Mesenchymal stem cell (in vitro differentiated cells and primary cell): ENCODE measurements around the gene IGSF5.

Experiments
- DNase-seq: peaks from one replicate; pipeline ENCODE4 v3.0.0-alpha.2; 2013
- H2AFZ ChIP-seq: one replicate; pipeline ENCODE4 v1.6.1; 2013; ENCODE audit warnings: low read depth, mild to moderate bottlenecking, control low read depth, inconsistent platforms, low read length, moderate library complexity
- H2AK5ac ChIP-seq: 2 replicates; pipeline ENCODE4 v1.6.1; 2013; ENCODE audit warnings: low read length, moderate library complexity, mild to moderate bottlenecking, inconsistent platforms; ENCODE audit not compliant: severe bottlenecking
- H2BK120ac ChIP-seq: one replicate; pipeline ENCODE4 v1.6.1; 2013; ENCODE audit warnings: low read depth, mild to moderate bottlenecking, inconsistent platforms, low read length, moderate library complexity
- H2BK12ac ChIP-seq, 2 experiments: one replicate each; pipeline ENCODE4 v1.6.1; 2013; ENCODE audit warnings: inconsistent platforms in 2 of 2, low read length in 2 of 2, mild to moderate bottlenecking in 2 of 2, moderate library complexity in 2 of 2, control low read depth in 1 of 2
- H2BK15ac ChIP-seq: one replicate; pipeline ENCODE4 v1.6.1; 2013; ENCODE audit warnings: mild to moderate bottlenecking, low read depth, inconsistent platforms; ENCODE audit not compliant: poor library complexity, severe bottlenecking
- H2BK5ac ChIP-seq: 2 replicates; pipeline ENCODE4 v1.6.1; 2013; ENCODE audit warnings: low read depth, mild to moderate bottlenecking, low read length, control low read depth, inconsistent platforms; ENCODE audit not compliant: poor library complexity, severe bottlenecking
- H3K14ac ChIP-seq, 2 experiments: one replicate each; pipeline ENCODE4 v1.6.1; 2013; ENCODE audit warnings: inconsistent platforms in 2 of 2, low read length in 2 of 2, control low read depth in 1 of 2, mild to moderate bottlenecking in 1 of 2, moderate library complexity in 1 of 2
- H3K18ac ChIP-seq, 2 experiments: one replicate each; pipeline ENCODE4 v1.6.1; 2013; ENCODE audit warnings: inconsistent platforms in 2 of 2, low read length in 2 of 2, control low read depth in 1 of 2, low read depth in 1 of 2, mild to moderate bottlenecking in 1 of 2
- H3K23ac ChIP-seq, 2 experiments: one replicate each; pipeline ENCODE4 v1.6.1; 2013; ENCODE audit warnings: inconsistent platforms in 2 of 2, low read length in 2 of 2, mild to moderate bottlenecking in 2 of 2, moderate library complexity in 2 of 2, control low read depth in 1 of 2
- H3K27ac ChIP-seq: 2 replicates; pipeline ENCODE4 v1.5.1; 2013; ENCODE audit warnings: mild to moderate bottlenecking, moderate library complexity, low read length, control low read depth, inconsistent platforms; ENCODE audit not compliant: poor library complexity, severe bottlenecking
- H3K27me3 ChIP-seq, 2 experiments: 2 replicates each; pipeline versions ENCODE4 v1.6.1 to v1.7.0; 2013; ENCODE audit warnings: low read length in 2 of 2, mild to moderate bottlenecking in 2 of 2, moderate library complexity in 2 of 2, control low read depth in 1 of 2, inconsistent platforms in 1 of 2; ENCODE audit not compliant: control insufficient read depth in 1 of 2, insufficient read depth in 1 of 2
- H3K36me3 ChIP-seq, 2 experiments: 2 replicates each; pipeline versions ENCODE4 v1.6.1 to v1.7.0; 2013; ENCODE audit warnings: low read length in 2 of 2, control low read depth in 1 of 2, inconsistent platforms in 1 of 2, low read depth in 1 of 2, mild to moderate bottlenecking in 1 of 2; ENCODE audit not compliant: insufficient read depth in 2 of 2, control insufficient read depth in 1 of 2
- H3K4ac ChIP-seq, 2 experiments: one replicate each; pipeline ENCODE4 v1.6.1; 2013; ENCODE audit warnings: inconsistent platforms in 2 of 2, low read length in 2 of 2, mild to moderate bottlenecking in 2 of 2, moderate library complexity in 2 of 2, control low read depth in 1 of 2, low read depth in 1 of 2
- H3K4me1 ChIP-seq: 2 replicates; pipeline ENCODE4 v1.6.1; 2013; ENCODE audit warnings: low read depth, low read length, control low read depth; ENCODE audit not compliant: control insufficient read depth, insufficient read depth
- H3K4me2 ChIP-seq: 2 replicates; pipeline ENCODE4 v1.6.1; 2013; ENCODE audit warnings: low read length, mild to moderate bottlenecking, inconsistent platforms; ENCODE audit not compliant: poor library complexity, severe bottlenecking
- H3K4me3 ChIP-seq, 2 experiments: 2 replicates each; pipeline versions ENCODE4 v1.5.1 to v1.7.0; 2013; ENCODE audit warnings: low read length in 2 of 2, mild to moderate bottlenecking in 2 of 2, control low read depth in 1 of 2, low read depth in 1 of 2; ENCODE audit not compliant: insufficient read depth in 1 of 2
- H3K79me1 ChIP-seq: replicated peaks from 2 replicates; pipeline ENCODE4 v1.6.1; 2013; ENCODE audit warnings: mild to moderate bottlenecking, control low read depth, low read length, inconsistent platforms; ENCODE audit not compliant: poor library complexity, severe bottlenecking
- H3K9ac ChIP-seq: 2 replicates; pipeline ENCODE4 v1.7.0; 2013; ENCODE audit warnings: mild to moderate bottlenecking, low read length, moderate library complexity
- H3K9me3 ChIP-seq: 2 replicates; pipeline ENCODE4 v1.7.0; 2013; ENCODE audit warnings: mild to moderate bottlenecking, low read length; ENCODE audit not compliant: control insufficient read depth
- H4K8ac ChIP-seq: one replicate; pipeline ENCODE4 v1.6.1; 2013; ENCODE audit warnings: inconsistent platforms, mild to moderate bottlenecking, low read length, moderate library complexity
- H4K91ac ChIP-seq: one replicate; pipeline ENCODE4 v1.6.1; 2013; ENCODE audit warnings: mild to moderate bottlenecking, low read length, inconsistent platforms
- WGBS: methylation state at CpG from one replicate; pipeline ENCODE4 v1.1.7; 2013; ENCODE audit warnings: mixed read lengths; 5-methylcytosine and 5-hydroxymethylcytosine counted together

Gene IGSF5

GRCh38 chr21:39849014-39849655 lies 104.2 kb downstream of the IGSF5 start:
- no peak overlapping the region for H3K4me3 ChIP-seq
- H3K36me3 ChIP-seq: no peaks in the 10 kb centered on the region
- H3K4ac ChIP-seq: no peak overlapping the region
- DNase-seq: no peak
- no peak overlapping the region for H2AK5ac ChIP-seq
- no peak overlapping the region for H3K18ac ChIP-seq
- no peak overlapping the region for H3K23ac ChIP-seq
- H3K4me2 ChIP-seq: no peak overlapping the region
- no peak overlapping the region for H2BK120ac ChIP-seq
- peaks cover 5% of the 10 kb centered on the region for H3K4me1 ChIP-seq
- 61% methylated on average over 8 of the region's 10 CpGs for WGBS
- H3K9ac ChIP-seq: no peak overlapping the region
- no peak overlapping the region for H3K14ac ChIP-seq
- H2BK5ac ChIP-seq: no peak overlapping the region
- no peak overlapping the region for H2BK15ac ChIP-seq
- no peak overlapping the region for H4K91ac ChIP-seq
- H3K27me3 ChIP-seq: no peaks in the 10 kb centered on the region
- H3K27ac ChIP-seq: no peak overlapping the region
- no peak overlapping the region for H2AFZ ChIP-seq
- H3K79me1 ChIP-seq: no peaks in the 10 kb centered on the region
- H4K8ac ChIP-seq: no peak overlapping the region
- no peak overlapping the region for H2BK12ac ChIP-seq
- H3K9me3 ChIP-seq: no peaks in the 10 kb centered on the region

GRCh38 chr21:39850333-39850732 lies 105.3 kb downstream of the IGSF5 start:
- Histone ChIP-seq H2AFZ (no peak overlapping the region), H3K4me2 (no peak overlapping the region), H3K9me3 (no peaks in the 10 kb centered on the region), H3K4ac (no peak overlapping the region), H2AK5ac (no peak overlapping the region), H3K9ac (no peak overlapping the region), H4K91ac (no peak overlapping the region), H3K79me1 (no peaks in the 10 kb centered on the region), H2BK12ac (no peak overlapping the region), H2BK120ac (no peak overlapping the region), H3K36me3 (no peaks in the 10 kb centered on the region), H4K8ac (no peak overlapping the region), H2BK5ac (no peak overlapping the region), H2BK15ac (no peak overlapping the region), H3K23ac (no peak overlapping the region), H3K4me3 (no peak overlapping the region), H3K18ac (no peak overlapping the region), H3K27me3 (no peaks in the 10 kb centered on the region), H3K27ac (no peak overlapping the region), H3K14ac (no peak overlapping the region), H3K4me1 (peaks cover under 1% of the 10 kb centered on the region)
- no peak for DNase-seq
- 41% methylated on average over 2 of the region's 2 CpGs for WGBS

- H3K9ac ChIP-seq: no peak overlapping the region
- WGBS: 85% methylated on average over 7 of the region's 7 CpGs
- H2BK12ac ChIP-seq: no peak overlapping the region
- no peak overlapping the region for H4K8ac ChIP-seq
- H3K4ac ChIP-seq: no peak overlapping the region
- H2AFZ ChIP-seq: no peak overlapping the region
- H3K18ac ChIP-seq: no peak overlapping the region
- DNase-seq: no peak
- no peak overlapping the region for H2BK5ac ChIP-seq
- no peak overlapping the region for H4K91ac ChIP-seq
- no peak overlapping the region for H3K14ac ChIP-seq
- H3K23ac ChIP-seq: no peak overlapping the region
- H3K79me1 ChIP-seq: no peaks in the 10 kb centered on the region
- H2AK5ac ChIP-seq: no peak overlapping the region
- H3K4me1 ChIP-seq: no peaks in the 10 kb centered on the region
- H2BK120ac ChIP-seq: no peak overlapping the region
- H3K9me3 ChIP-seq: no peaks in the 10 kb centered on the region
- no peak overlapping the region for H3K4me2 ChIP-seq
- no peak overlapping the region for H3K4me3 ChIP-seq
- no peak overlapping the region for H2BK15ac ChIP-seq
- H3K27me3 ChIP-seq: no peaks in the 10 kb centered on the region
- H3K27ac ChIP-seq: no peak overlapping the region
- no peaks in the 10 kb centered on the region for H3K36me3 ChIP-seq
Observed at GRCh38 chr21:39851002-39851618, 106.1 kb downstream of the IGSF5 start.
